ENCODE data around the gene CAV2.

CAV2 gene

GRCh38 chr7:116494472-116494871 lies 5.1 kb upstream of the CAV2 start:
- DNase-seq (ENCODE audit: low read depth in 1 of 2, low spot score in 1 of 2): no peak

- no peak for DNase-seq (ENCODE audit: low read depth in 1 of 2, low spot score in 1 of 2)
Measured at GRCh38 chr7:116495736-116496135, 3.8 kb upstream of the CAV2 start.

GRCh38 chr7:116496653-116497052 lies 2.9 kb upstream of the CAV2 start:
- DNase-seq (ENCODE audit: low read depth in 1 of 2, low spot score in 1 of 2): no peak

GRCh38 chr7:116497708-116498107 lies 1.8 kb upstream of the CAV2 start:
- no peak for DNase-seq (ENCODE audit: low read depth in 1 of 2, low spot score in 1 of 2)

- no peak for DNase-seq (ENCODE audit: low read depth in 1 of 2, low spot score in 1 of 2)
Measured at GRCh38 chr7:116500078-116500853, 728 bp downstream of the CAV2 start.

- DNase-seq (ENCODE audit: low read depth in 1 of 2, low spot score in 1 of 2): no peak
Measured at GRCh38 chr7:116501425-116502167, 2.1 kb downstream of the CAV2 start.

GRCh38 chr7:116502201-116503096 lies 2.9 kb downstream of the CAV2 start:
- DNase-seq (ENCODE audit: low read depth in 1 of 2, low spot score in 1 of 2): no peak

- no peak for DNase-seq (ENCODE audit: low read depth in 1 of 2, low spot score in 1 of 2)
Measured at GRCh38 chr7:116503835-116504234, 4.3 kb downstream of the CAV2 start.

- DNase-seq (ENCODE audit: low read depth in 1 of 2, low spot score in 1 of 2): no peak
Measured at GRCh38 chr7:116505278-116505677, 5.7 kb downstream of the CAV2 start.

GRCh38 chr7:116505823-116506222 lies 6.3 kb downstream of the CAV2 start:
- no peak for DNase-seq (ENCODE audit: low read depth in 1 of 2, low spot score in 1 of 2)

- DNase-seq (ENCODE audit: low read depth in 1 of 2, low spot score in 1 of 2): no peak
Measured at GRCh38 chr7:116509982-116510579, 10.5 kb downstream of the CAV2 start.

GRCh38 chr7:116510795-116511194 lies 11.3 kb downstream of the CAV2 start:
- DNase-seq (ENCODE audit: low read depth in 1 of 2, low spot score in 1 of 2): no peak

GRCh38 chr7:116511552-116512519 lies 12.3 kb downstream of the CAV2 start:
- no peak for DNase-seq (ENCODE audit: low read depth in 1 of 2, low spot score in 1 of 2)

- DNase-seq (ENCODE audit: low read depth in 1 of 2, low spot score in 1 of 2): no peak
Measured at GRCh38 chr7:116512520-116513188, 13.1 kb downstream of the CAV2 start.

GRCh38 chr7:116515584-116515983 lies 16.0 kb downstream of the CAV2 start:
- DNase-seq (ENCODE audit: low read depth in 1 of 2, low spot score in 1 of 2): no peak

- DNase-seq (ENCODE audit: low read depth in 1 of 2, low spot score in 1 of 2): no peak
Measured at GRCh38 chr7:116516324-116516723, 16.8 kb downstream of the CAV2 start.

- no peak for DNase-seq (ENCODE audit: low read depth in 1 of 2, low spot score in 1 of 2)
Measured at GRCh38 chr7:116517626-116518025, 18.1 kb downstream of the CAV2 start.

- DNase-seq (ENCODE audit: low read depth in 1 of 2, low spot score in 1 of 2): no peak
Measured at GRCh38 chr7:116518961-116519360, 19.4 kb downstream of the CAV2 start.

- DNase-seq (ENCODE audit: low read depth in 1 of 2, low spot score in 1 of 2): no peak
Measured at GRCh38 chr7:116521046-116521664, 21.6 kb downstream of the CAV2 start.

Data from stimulated activated CD4-positive, alpha-beta T cell treated with anti-CD3 and anti-CD28 coated beads, Interleukin-15, amount 100 ng/mL, for 1 hour (primary cell).